Osteocyte (in vitro differentiated cells): ENCODE results near the gene PEX19. TPM values are rescaled to one million over a fixed set of nuclear protein-coding genes. Genes with fewer than 3 reads are reported as not detected.

Experiments
- DNase-seq: peaks from one replicate; pipeline ENCODE4 v3.0.0; 2021; ENCODE audit warnings: mixed read lengths; ENCODE audit not compliant: unreplicated experiment; ENCODE audit errors: extremely low spot score
- H3K27ac Mint-ChIP-seq: one replicate; pipeline ENCODE4 v1.8.0; 2021; ENCODE audit warnings: mild to moderate bottlenecking, mixed read lengths; ENCODE audit not compliant: unreplicated experiment
- H3K27me3 Mint-ChIP-seq: one replicate; pipeline ENCODE4 v1.8.0; 2021; ENCODE audit warnings: mixed read lengths; ENCODE audit not compliant: unreplicated experiment
- H3K36me3 Mint-ChIP-seq: one replicate; pipeline ENCODE4 v1.8.0; 2021; ENCODE audit warnings: mixed read lengths; ENCODE audit not compliant: unreplicated experiment
- H3K4me1 Mint-ChIP-seq: one replicate; pipeline ENCODE4 v1.8.0; 2021; ENCODE audit warnings: mixed read lengths; ENCODE audit not compliant: unreplicated experiment
- H3K4me3 Mint-ChIP-seq: one replicate; pipeline ENCODE4 v1.8.0; 2021; ENCODE audit warnings: mild to moderate bottlenecking, moderate library complexity, mixed read lengths; ENCODE audit not compliant: unreplicated experiment
- H3K9me3 Mint-ChIP-seq: one replicate; pipeline ENCODE4 v1.8.0; 2021; ENCODE audit warnings: mixed read lengths; ENCODE audit not compliant: unreplicated experiment
- CTCF ChIP-seq: fragments of 200-600 bp; sonication (generic); IDR thresholded peaks from 2 replicates; pipeline ENCODE4 v1.5.0; 2021; ENCODE audit warnings: antibody characterized with exemption, mild to moderate bottlenecking, moderate library complexity
- total RNA-seq: library from RNA; stranded (reverse); gene quantifications from 2 replicates; pipeline ENCODE4 v1.2.1, GENCODE V29; 2021

PEX19 gene
- total RNA-seq, 1 donor from 2014 or later, result 60.8 TPM

GRCh38 chr1:160264795-160265307 lies 20.1 kb downstream of the PEX19 start:
- H3K27ac Mint-ChIP-seq, result no peak overlapping the region
- H3K4me1 Mint-ChIP-seq, result peaks cover 26% of the 10 kb centered on the region
- H3K9me3 Mint-ChIP-seq, result no peaks in the 10 kb centered on the region
- H3K4me3 Mint-ChIP-seq, result no peak overlapping the region
- peaks cover 23% of the 10 kb centered on the region for H3K27me3 Mint-ChIP-seq
- H3K36me3 Mint-ChIP-seq, result no peaks in the 10 kb centered on the region
- no peak for TF ChIP-seq CTCF
- DNase-seq, result no peak

- peak; percentile 99 for DNase-seq
- Mint-ChIP-seq H3K36me3 (no peaks in the 10 kb centered on the region), H3K4me1 (peaks cover 46% of the 10 kb centered on the region), H3K27me3 (peaks cover 18% of the 10 kb centered on the region), H3K4me3 (peak within 1 kb of the TSS; percentile 97), H3K27ac (peak within 1 kb of the TSS; percentile 99), H3K9me3 (no peaks in the 10 kb centered on the region)
- TF ChIP-seq CTCF, result no peak
These were observed 22.8 kb downstream of the PEX19 start, which contains the start of gene DCAF8 for GRCh38 chr1:160261893-160262794. Gene DCAF8 (minus strand): TSS chr1:160262549. CDS start chr1:160244008, 18,541 bp downstream.

GRCh38 chr1:160261556-160261892 lies 23.4 kb downstream of the PEX19 start:
- H3K36me3 Mint-ChIP-seq, result no peaks in the 10 kb centered on the region
- TF ChIP-seq CTCF, result no peak
- peaks cover 50% of the 10 kb centered on the region for H3K4me1 Mint-ChIP-seq
- peak overlapping the region; percentile 99 for H3K27ac Mint-ChIP-seq
- H3K9me3 Mint-ChIP-seq, result no peaks in the 10 kb centered on the region
- H3K4me3 Mint-ChIP-seq, result peak overlapping the region; percentile 97
- peaks cover 16% of the 10 kb centered on the region for H3K27me3 Mint-ChIP-seq
- no peak for DNase-seq

- DNase-seq, result no peak
- Mint-ChIP-seq H3K36me3 (no peaks in the 10 kb centered on the region), H3K4me3 (peak overlapping the region; percentile 97), H3K4me1 (peaks cover 54% of the 10 kb centered on the region), H3K27ac (peak overlapping the region; percentile 99), H3K27me3 (peaks cover 14% of the 10 kb centered on the region), H3K9me3 (no peaks in the 10 kb centered on the region)
- TF ChIP-seq CTCF, result no peak
These were observed 24.2 kb downstream of the PEX19 start for GRCh38 chr1:160260406-160261382.
